Measurements from ENCODE around the gene ADAM10. TPM values are rescaled to one million over a fixed set of nuclear protein-coding genes. Genes with fewer than 3 reads are reported as not detected.

Gene ADAM10
- total RNA-seq, 3 donors from 2014 or later: 53.8 to 113 (median 78.3) TPM

- Histone ChIP-seq H3K27me3 (no peaks in the 10 kb centered on the region), H3K36me3 (no peaks in the 10 kb centered on the region), H3K4me1 (no peaks in the 10 kb centered on the region), H3K27ac (no peak overlapping the region), H3K4me3 (no peak overlapping the region), H3K9me3 (no peaks in the 10 kb centered on the region)
- intact Hi-C loops (cut with DNase I; ENCODE audit: low total_unique reads): no loop called here
- DNase-seq (ENCODE audit: low spot score in 2 of 2): no peak
- TF ChIP-seq POLR2A (IDR thresholded peaks at IDR 0.05): no peak
- TF ChIP-seq CTCF (IDR thresholded peaks at IDR 0.05): no peak
- TF ChIP-seq POLR2AphosphoS5 (IDR thresholded peaks at IDR 0.05): no peak
Observed at GRCh38 chr15:58689646-58690045, 59.9 kb downstream of the ADAM10 start.

- Histone ChIP-seq H3K4me1 (no peaks in the 10 kb centered on the region), H3K27ac (no peak overlapping the region), H3K36me3 (no peaks in the 10 kb centered on the region), H3K9me3 (no peaks in the 10 kb centered on the region), H3K27me3 (no peaks in the 10 kb centered on the region), H3K4me3 (no peak overlapping the region)
- TF ChIP-seq CTCF (IDR thresholded peaks at IDR 0.05) (no peak), POLR2A (IDR thresholded peaks at IDR 0.05) (no peak), POLR2AphosphoS5 (IDR thresholded peaks at IDR 0.05) (no peak)
- intact Hi-C loops (cut with DNase I; ENCODE audit: low total_unique reads): no loop called here
- no peak for DNase-seq (ENCODE audit: low spot score in 2 of 2)
Observed at GRCh38 chr15:58686286-58686685, 63.2 kb downstream of the ADAM10 start.

DNA sequence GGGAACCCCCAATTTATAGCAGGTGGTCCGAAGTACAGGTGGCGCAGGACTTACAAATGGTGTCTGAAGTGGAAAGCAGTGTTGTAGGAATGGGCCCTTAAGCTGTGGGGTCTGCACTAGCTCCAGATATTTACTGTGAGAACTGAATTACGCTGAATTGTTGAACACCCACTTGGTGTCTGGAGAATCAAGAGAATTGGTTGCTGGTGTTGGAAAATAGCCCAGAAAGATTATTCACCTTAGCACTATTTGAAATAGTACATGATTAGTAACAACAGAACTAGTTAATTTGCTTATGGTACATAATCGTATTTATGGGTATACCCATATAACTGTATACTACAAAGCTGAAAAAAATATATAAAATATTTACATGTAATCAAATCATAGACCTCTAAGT lies 64.8 kb downstream of the ADAM10 start:
- DNase-seq (ENCODE audit: low spot score in 2 of 2): no peak
- no peak overlapping the region for H3K27ac ChIP-seq
- TF ChIP-seq CTCF (IDR thresholded peaks at IDR 0.05) (no peak), POLR2AphosphoS5 (IDR thresholded peaks at IDR 0.05) (no peak), POLR2A (IDR thresholded peaks at IDR 0.05) (no peak)
- intact Hi-C loops (cut with DNase I; ENCODE audit: low total_unique reads): no loop called here
- H3K36me3 ChIP-seq: no peaks in the 10 kb centered on the region
- no peaks in the 10 kb centered on the region for H3K9me3 ChIP-seq
- no peak overlapping the region for H3K4me3 ChIP-seq
- H3K4me1 ChIP-seq: no peaks in the 10 kb centered on the region
- H3K27me3 ChIP-seq: no peaks in the 10 kb centered on the region

- Histone ChIP-seq H3K36me3 (no peaks in the 10 kb centered on the region), H3K4me3 (no peak overlapping the region), H3K9me3 (no peaks in the 10 kb centered on the region), H3K27me3 (no peaks in the 10 kb centered on the region), H3K27ac (no peak overlapping the region), H3K4me1 (no peaks in the 10 kb centered on the region)
- DNase-seq (ENCODE audit: low spot score in 2 of 2): no peak
- intact Hi-C loops (cut with DNase I; ENCODE audit: low total_unique reads): no loop called here
- TF ChIP-seq POLR2A (IDR thresholded peaks at IDR 0.05) (no peak), POLR2AphosphoS5 (IDR thresholded peaks at IDR 0.05) (no peak), CTCF (IDR thresholded peaks at IDR 0.05) (no peak)
Observed at GRCh38 chr15:58684036-58684710, 65.3 kb downstream of the ADAM10 start.

DNA sequence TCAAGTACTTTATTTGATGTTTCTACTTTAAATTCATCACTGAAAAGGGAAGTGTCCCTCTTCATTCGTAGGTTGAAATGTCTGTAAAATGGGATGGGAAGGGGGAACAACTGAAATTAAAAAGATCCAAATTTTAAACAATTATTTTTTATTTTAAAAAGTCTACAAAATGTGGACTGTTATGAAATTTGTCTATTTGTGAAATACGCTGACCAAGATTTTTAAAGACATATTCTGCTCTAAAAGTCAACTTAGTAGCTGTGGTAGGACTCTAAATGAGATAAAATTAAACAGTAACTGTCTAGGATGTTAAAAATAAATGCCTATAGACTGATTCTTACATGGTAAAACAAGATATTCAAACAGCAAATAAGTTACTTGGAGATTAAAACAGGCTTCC lies 67.3 kb downstream of the ADAM10 start:
- H3K27me3 ChIP-seq: no peaks in the 10 kb centered on the region
- no peaks in the 10 kb centered on the region for H3K9me3 ChIP-seq
- no peak for DNase-seq (ENCODE audit: low spot score in 2 of 2)
- no peak overlapping the region for H3K4me3 ChIP-seq
- H3K36me3 ChIP-seq: no peaks in the 10 kb centered on the region
- no peak overlapping the region for H3K27ac ChIP-seq
- intact Hi-C loops (cut with DNase I; ENCODE audit: low total_unique reads): no loop called here
- no peaks in the 10 kb centered on the region for H3K4me1 ChIP-seq
- TF ChIP-seq CTCF (IDR thresholded peaks at IDR 0.05) (no peak), POLR2A (IDR thresholded peaks at IDR 0.05) (no peak), POLR2AphosphoS5 (IDR thresholded peaks at IDR 0.05) (no peak)

All from breast epithelium (tissue), 4 donors.